HG02588 (cell line): ENCODE results near the gene KRT72.

ENCODE experiments used
- ATAC-seq: cut with Tn5 transposase; IDR thresholded peaks from one replicate; pipeline ENCODE4 v1.9.1; 2021; ENCODE audit warnings: mild to moderate bottlenecking, moderate library complexity; ENCODE audit not compliant: unreplicated experiment

KRT72 gene

DNA sequence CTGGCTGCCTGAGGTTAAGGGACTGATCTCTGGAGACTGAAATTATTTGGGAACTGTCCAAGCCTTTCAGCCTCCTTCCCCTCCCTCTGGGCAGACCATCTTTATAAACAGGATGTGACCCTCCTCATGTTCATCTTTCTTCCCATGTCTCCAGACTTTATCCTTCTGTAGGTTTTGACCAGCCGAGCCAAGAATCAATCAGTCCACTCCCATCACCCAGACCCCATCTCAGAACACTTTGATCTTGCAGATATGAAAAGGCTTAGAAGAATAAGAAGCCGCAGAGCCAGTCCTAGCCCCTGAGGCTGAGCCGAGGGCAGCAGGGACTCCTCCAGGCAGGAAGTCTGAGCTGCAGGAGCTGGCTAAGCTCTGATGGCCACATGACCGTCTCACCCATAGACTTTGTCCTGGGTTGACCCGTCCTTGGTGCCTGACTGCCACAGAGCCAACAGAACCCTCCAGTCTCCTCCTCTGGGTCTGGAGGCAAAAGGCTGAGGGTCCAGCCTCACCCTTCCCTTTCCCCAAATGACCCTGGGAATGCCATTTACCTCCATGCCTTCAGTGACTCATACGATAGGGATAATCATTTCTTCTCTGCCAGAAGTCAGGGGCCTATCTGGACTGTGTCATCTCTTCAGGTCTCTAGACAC, 49.9 kb downstream of the KRT72 start:
- no peak for ATAC-seq

DNA sequence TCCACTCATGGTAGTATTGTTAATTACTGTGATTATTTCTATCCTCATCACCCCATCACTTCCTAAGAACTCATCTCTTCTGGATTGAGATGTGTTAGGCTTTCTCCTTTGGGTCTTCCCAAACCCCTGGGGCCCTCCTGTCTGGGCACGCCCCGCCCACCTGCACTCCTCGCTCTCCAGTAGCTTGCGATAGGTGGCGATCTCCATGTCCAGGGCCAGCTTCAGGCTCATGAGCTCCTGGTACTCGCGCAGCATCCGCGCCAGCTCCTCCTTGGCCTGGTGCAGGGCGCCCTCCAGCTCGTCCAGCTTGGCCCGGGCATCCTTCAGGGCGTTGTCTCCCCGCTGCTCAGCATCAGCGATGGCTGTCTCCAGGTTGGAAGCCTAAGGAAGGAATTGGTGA, 55.1 kb downstream of the KRT72 start:
- no peak for ATAC-seq

DNA sequence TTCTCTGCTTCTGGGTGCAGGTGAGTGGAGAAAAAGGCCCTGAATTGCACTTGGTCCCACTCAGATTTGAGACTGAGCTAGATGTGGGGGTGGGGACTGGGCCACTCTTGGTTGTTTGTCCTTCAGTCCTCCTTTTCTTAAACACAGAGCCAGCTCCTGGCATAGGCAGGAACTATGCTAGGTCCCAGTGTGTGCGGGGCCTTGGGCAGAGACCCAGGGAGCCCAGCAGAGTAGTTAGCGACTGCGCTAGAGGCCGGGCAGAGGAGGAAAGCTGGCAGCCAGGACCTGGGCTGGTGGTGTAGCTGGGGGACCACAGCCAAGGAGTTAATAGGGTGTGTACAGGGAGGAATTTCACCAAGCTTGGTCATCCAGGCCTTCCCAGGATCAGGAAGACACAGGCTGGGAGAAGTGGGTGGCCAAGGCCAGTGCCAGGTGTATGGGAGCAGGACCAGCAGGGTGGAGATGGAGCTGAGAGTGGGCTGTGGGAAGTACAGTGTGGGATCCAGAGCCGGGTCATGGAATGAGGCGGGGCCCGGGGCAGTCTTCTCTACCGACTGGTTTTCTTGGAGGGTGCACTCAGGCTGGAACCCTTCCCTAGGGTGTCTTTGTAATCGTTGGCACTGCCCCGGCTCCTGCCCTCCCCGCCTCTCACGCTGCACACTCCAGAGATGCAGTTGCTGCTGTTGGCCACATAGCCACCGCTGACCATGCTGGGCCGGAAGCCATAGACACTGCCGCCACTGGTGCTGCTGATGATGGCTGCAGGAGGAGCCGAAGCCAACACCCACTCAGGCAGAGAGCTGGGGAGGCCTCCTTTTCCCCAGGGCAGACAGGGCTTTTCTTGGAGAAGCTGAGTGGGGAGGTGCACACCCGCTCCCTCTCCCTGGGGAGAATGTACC, 57.0 kb downstream of the KRT72 start:
- ATAC-seq = no peak

DNA sequence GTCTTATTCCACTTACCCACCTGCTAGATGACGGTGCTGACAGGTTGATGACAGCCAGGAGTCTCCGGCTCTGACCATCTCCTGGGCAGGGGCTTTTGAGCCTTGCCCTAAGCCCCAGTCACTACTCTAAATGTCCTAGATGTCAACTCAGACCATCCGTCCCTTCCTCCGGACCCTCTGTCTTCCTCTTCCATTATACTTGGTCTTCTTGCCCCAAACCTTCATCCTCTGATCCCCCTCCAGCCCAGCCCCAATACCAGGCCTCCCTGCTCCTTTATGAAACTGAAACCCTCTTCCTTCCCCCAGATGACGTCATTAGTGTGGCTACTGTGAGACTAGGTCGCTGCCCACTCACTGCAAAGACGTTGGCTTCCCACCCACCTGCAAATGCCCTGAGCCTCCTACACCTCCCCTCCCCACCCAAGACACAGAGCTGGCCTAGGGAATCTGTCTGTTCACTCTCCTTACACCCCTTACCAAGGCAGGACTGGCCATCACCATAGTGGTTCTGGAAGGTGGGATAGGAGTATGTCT, 58.4 kb downstream of the KRT72 start:
- no peak for ATAC-seq

DNA sequence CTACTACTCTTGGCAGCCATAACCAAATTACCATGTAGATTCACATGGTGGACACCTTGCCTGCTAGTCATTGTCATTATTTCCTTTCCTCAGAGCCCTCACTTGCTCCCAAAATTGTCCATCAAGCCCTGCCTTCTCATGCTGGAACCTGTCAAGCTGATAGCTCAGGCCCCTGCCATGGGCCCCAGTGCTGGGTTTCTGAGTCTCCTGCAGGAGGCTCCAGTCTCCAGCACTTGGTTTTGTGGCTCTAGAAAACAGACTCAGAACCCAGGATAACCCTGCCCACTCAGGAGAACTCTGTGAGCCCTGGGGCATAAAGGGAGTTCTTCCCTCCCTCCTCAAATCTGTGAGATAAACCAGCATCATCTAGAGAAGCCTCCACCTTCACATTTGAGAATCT, 59.1 kb downstream of the KRT72 start:
- ATAC-seq = no peak

DNA sequence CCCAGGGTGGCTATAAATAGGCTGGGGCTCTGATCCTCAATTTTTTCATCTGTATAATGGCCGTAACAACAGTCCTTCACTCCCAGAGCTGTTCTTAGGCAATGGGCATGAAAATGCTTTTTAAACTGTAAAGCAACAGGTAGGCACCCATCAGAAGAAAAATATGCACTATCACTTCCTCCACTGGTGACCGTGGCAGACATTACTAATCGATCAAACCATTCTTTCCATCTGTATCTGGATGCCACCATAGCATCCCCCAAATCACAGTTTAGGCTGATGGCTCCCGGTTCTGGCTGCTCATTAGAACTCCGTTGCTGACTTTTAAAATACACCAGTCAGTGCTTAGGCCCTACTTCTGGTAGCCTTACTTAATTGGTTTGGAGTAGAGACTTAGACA, 59.6 kb downstream of the KRT72 start:
- ATAC-seq = no peak

DNA sequence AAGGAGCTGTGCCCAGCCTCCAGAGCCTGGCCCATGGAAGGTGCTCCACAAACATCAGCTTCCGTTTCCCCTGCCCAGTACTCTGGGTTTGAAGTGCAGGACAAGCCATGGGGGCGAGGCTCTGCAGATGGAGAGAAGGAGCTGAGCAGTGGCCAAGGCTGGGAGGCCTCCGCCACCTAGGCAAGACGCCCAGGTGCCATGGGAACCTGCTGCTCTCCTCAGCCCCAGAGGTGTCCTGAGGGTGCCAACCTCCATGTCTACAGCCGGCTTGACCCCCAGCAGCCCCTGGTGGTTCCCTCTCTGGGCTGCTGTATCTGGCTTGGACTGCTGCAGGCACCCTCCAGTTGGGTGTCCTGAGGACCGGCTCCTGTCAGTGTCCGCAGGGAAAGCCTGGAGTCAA, 60.7 kb downstream of the KRT72 start:
- no peak for ATAC-seq

DNA sequence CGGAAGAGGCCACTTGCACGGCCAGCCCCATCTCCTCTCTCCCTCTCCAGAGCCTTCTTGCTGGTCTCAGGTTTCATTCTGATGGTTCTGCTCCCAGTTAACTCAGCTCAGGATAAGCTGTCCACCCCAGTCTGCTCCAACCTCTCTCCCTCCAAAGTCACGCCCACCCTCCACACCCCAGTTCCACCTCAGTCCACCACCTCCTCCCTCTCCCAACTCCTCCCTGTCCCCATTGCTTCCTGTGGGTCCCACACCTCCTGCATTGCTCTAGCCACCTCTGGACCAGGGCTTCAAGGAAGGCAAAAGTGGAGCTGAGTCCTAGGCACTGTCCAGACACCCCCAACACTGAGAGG, 61.5 kb downstream of the KRT72 start:
- no peak for ATAC-seq

DNA sequence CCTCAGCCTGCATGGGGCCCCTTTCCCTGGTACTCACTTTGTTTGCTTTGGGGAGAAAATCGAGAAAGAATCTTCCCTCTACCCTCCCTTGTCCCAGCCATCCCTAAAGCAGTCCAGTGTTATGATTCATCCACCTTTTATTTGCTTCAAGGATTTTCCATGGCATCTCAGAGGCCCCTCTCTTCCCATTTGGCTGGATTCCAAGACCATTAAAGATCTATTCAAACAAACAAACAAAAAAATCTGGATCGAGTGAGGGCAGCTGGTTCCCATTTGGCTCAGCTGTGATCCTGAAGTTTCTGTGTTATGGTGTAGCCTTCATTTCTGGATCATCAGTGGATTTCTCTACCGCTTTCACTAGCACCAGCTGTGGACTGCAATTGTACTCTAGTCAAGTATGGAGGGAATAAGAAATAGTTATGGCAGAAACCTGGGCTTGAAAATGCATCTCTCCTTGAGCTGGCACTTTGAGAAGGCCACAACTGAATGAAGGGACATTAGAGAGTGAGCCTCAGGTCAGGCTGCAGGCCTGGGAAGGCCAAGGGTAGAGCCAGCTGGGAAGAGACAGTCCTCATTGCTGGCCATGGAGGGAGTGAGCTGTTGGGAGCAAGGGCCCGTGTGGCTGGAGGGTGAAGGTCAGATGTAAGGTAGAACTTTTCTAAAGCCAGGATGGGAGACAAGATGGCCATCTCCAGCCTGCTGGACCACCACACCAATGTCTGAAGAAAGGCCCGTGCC, 62.0 kb downstream of the KRT72 start:
- no peak for ATAC-seq

DNA sequence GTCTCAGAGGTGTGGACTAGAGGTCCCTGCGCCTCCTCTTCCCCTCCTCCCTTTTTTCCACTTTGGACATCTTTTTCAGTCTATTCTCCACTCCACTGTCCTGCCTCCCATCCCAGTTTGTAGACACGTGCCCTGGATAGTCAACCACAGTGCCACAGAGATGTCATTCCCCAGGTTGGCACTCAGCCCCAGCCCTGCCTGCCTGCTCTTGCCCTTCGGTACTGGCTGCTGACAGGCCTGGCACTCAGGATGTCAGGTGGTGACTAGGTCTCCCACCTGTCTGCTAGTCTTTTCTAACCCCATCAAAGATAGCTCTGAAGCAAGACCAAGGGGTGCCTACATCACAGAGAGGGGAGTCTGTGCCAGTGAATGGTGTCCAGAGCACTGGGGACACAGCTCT, 64.2 kb downstream of the KRT72 start:
- ATAC-seq = no peak
